OCI-LY1 (cell line): Measurements from ENCODE around the gene NXF2B.
"Not testable (repeated sequence)": the region's sequence is repeated elsewhere in the genome, so short reads cannot be mapped to it uniquely, and the experiment has no call there.

Experiments used
- H2AFZ ChIP-seq: fragments of 200-600 bp; sonication (generic), shearing (Covaris generic); 2 replicates; pipeline ENCODE4 v1.6.0; 2014; ENCODE audit warnings: antibody characterized with exemption, mild to moderate bottlenecking, low read length
- H3F3A ChIP-seq: fragments of 200-600 bp; sonication (generic), shearing (Covaris generic); 2 replicates; pipeline ENCODE4 v1.6.0; 2014; ENCODE audit warnings: mild to moderate bottlenecking, antibody characterized with exemption, low read length, moderate library complexity; ENCODE audit not compliant: insufficient read depth
- H3K27ac ChIP-seq: fragments of 200-600 bp; sonication (generic); 2 replicates; pipeline ENCODE4 v1.5.1; 2014; ENCODE audit warnings: low read length, mixed run types, mild to moderate bottlenecking, low read depth; ENCODE audit not compliant: poor library complexity, severe bottlenecking
- H3K27me3 ChIP-seq: fragments of 200-600 bp; sonication (generic); 2 replicates; pipeline ENCODE4 v1.6.0; 2014; ENCODE audit warnings: antibody characterized with exemption, mild to moderate bottlenecking, low read length, moderate library complexity; ENCODE audit not compliant: insufficient read depth
- H3K36me3 ChIP-seq: fragments of 200-600 bp; sonication (generic); 2 replicates; pipeline ENCODE4 v1.6.1; 2014; ENCODE audit warnings: mild to moderate bottlenecking, antibody characterized with exemption, low read length, moderate library complexity, mixed read lengths; ENCODE audit not compliant: insufficient read depth
- H3K4me1 ChIP-seq: fragments of 200-600 bp; sonication (generic); 2 replicates; pipeline ENCODE4 v1.5.1; 2014; ENCODE audit warnings: mild to moderate bottlenecking, low read length, moderate library complexity; ENCODE audit not compliant: insufficient read depth, severe bottlenecking
- H3K4me2 ChIP-seq: fragments of 200-600 bp; sonication (generic), shearing (Covaris generic); 2 replicates; pipeline ENCODE4 v1.6.1; 2014; ENCODE audit warnings: low read length
- H3K4me3 ChIP-seq: fragments of 200-600 bp; sonication (generic); 2 replicates; pipeline ENCODE4 v1.5.1; 2014; ENCODE audit warnings: low read length, low read depth, mild to moderate bottlenecking, mixed read lengths; ENCODE audit not compliant: poor library complexity, severe bottlenecking
- H3K79me2 ChIP-seq: fragments of 200-600 bp; shearing (Covaris generic); 2 replicates; pipeline ENCODE4 v1.6.1; 2016; ENCODE audit warnings: mixed run types, low read length, mixed read lengths; ENCODE audit not compliant: insufficient read depth
- H3K9ac ChIP-seq: fragments of 200-600 bp; sonication (generic), shearing (Covaris generic); 2 replicates; pipeline ENCODE4 v1.6.1; 2014; ENCODE audit warnings: mild to moderate bottlenecking, low read length, mixed read lengths
- H3K9me2 ChIP-seq: fragments of 200-600 bp; sonication (generic), shearing (Covaris generic); 2 replicates; pipeline ENCODE4 v1.6.1; 2014; ENCODE audit warnings: low read depth, mild to moderate bottlenecking, low read length, mixed read lengths
- H3K9me3 ChIP-seq: fragments of 200-600 bp; shearing (Covaris generic); 2 replicates; pipeline ENCODE4 v1.6.1; 2014; ENCODE audit warnings: low read length, mixed read lengths
- H4K20me1 ChIP-seq: fragments of 200-600 bp; sonication (generic), shearing (Covaris generic); 2 replicates; pipeline ENCODE4 v1.6.0; 2016; ENCODE audit warnings: mild to moderate bottlenecking, low read length; ENCODE audit not compliant: insufficient read depth

NXF2B gene, protein sequence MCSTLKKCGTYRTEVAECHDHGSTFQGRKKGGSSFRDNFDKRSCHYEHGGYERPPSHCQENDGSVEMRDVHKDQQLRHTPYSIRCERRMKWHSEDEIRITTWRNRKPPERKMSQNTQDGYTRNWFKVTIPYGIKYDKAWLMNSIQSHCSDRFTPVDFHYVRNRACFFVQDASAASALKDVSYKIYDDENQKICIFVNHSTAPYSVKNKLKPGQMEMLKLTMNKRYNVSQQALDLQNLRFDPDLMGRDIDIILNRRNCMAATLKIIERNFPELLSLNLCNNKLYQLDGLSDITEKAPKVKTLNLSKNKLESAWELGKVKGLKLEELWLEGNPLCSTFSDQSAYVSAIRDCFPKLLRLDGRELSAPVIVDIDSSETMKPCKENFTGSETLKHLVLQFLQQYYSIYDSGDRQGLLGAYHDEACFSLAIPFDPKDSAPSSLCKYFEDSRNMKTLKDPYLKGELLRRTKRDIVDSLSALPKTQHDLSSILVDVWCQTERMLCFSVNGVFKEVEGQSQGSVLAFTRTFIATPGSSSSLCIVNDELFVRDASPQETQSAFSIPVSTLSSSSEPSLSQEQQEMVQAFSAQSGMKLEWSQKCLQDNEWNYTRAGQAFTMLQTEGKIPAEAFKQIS

DNA sequence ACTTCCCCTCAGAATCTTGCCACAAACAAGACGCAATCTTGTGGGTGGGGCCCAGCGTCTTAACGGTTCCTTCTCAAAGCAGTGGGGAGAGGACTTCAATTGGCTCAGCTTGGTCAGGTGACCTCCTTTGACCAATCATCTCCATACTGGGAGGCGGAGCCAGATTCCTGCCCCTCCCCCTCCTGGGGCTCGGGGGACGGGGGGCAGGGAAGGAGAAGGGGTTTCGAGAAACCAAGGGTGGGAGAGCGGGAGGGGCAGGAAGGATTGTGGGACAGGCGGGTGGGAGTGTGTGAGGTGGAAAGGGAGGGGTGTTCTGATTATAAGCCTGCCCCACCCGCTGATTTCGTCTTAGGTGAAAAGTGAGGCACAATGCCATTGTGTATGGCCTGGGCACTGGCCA lies at the start of gene NXF2B:
Gene NXF2B, minus strand, starts transcription at position 101 of the 400 bp plus-strand sequence. CDS start 59,972 bp downstream, outside the sequence.
- H4K20me1 ChIP-seq, H3K27ac ChIP-seq, H3K4me3 ChIP-seq, H3K79me2 ChIP-seq, H3K36me3 ChIP-seq, H3K4me2 ChIP-seq, H3K27me3 ChIP-seq, H2AFZ ChIP-seq, H3K9ac ChIP-seq, H3K9me3 ChIP-seq, H3K4me1 ChIP-seq, H3K9me2 ChIP-seq, H3F3A ChIP-seq: not testable (repeated sequence)

DNA sequence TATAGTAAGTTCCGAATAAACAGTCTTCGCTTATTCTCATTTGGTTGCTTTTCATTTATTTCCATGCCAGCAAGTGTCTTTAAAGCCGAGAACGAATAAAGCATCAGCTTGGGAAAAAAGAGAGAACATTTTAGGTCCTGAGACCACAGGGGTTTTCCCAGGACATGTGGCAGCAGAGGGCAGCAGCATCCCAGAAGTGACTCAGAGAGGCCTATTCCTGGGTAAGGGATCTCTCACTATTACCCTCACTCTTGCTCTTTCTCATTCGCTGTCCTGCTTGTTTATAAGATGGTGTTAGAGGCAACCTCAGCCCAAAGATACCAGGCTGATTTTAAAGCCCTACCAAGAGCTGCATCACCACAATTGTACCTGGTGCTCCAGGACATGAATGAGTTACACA lies 39.0 kb upstream of the NXF2B start:
- H3K4me1 ChIP-seq = not testable (repeated sequence)

DNA sequence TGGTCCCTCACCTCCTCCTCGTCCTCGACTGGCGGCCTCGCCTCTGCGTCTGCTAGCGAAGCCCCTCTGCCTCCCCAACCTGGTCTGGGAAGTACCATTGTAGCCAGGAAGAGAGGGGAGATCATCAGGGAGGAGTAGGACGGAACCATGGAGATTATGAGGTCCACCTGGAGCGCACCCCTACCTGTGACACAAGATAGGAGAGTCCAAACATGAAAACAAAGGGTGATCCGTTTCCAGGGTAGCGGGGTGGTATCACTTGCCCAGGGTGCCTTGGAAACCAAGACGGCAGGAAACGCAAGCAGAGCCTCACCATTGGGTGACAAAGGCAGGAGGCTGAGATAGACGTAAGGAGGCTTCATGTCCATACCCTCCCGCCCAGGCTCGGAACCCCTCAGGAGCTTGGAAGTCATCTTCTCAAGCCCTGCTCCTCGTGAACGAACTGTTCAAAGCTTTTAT lies 32.0 kb upstream of the NXF2B start, which contains the start of gene TCP11X2:
Gene TCP11X2, minus strand, starts transcription at position 51 of the 459 bp plus-strand sequence.
- not testable (repeated sequence) for H3K4me1 ChIP-seq, H3K27me3 ChIP-seq, H2AFZ ChIP-seq, H4K20me1 ChIP-seq, H3K27ac ChIP-seq, H3K4me2 ChIP-seq, H3K79me2 ChIP-seq, H3K36me3 ChIP-seq, H3F3A ChIP-seq, H3K9me3 ChIP-seq, H3K9ac ChIP-seq, H3K4me3 ChIP-seq, H3K9me2 ChIP-seq

More for the DNA sequence above, 39.0 kb upstream of the NXF2B start:
- H3F3A ChIP-seq, H3K9ac ChIP-seq, H3K4me3 ChIP-seq, H3K27me3 ChIP-seq, H4K20me1 ChIP-seq, H3K79me2 ChIP-seq, H2AFZ ChIP-seq, H3K9me2 ChIP-seq, H3K36me3 ChIP-seq, H3K27ac ChIP-seq, H3K9me3 ChIP-seq, H3K4me2 ChIP-seq: not testable (repeated sequence)

DNA sequence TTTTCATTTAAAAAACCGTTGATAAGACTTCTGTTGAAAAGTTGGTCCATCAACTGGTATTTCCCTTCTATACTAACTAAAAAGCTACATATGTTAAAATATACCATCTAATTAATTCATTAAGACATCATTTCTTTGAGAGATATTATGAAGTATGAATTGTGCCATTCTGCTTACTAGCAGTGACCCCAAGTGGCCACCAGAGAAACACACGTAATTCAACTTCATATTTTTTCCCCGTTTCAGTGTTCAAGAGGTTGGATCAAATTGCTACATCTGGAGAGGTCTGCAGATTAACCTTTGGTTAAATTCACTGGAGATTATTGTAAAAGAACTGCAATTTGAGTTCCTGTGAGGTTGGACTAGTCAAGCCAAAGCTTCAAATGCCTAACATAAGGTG lies 30.4 kb upstream of the NXF2B start:
- H2AFZ ChIP-seq, H3K36me3 ChIP-seq, H3K4me1 ChIP-seq, H3K4me2 ChIP-seq, H3K9me3 ChIP-seq, H4K20me1 ChIP-seq, H3K9me2 ChIP-seq, H3K4me3 ChIP-seq, H3K9ac ChIP-seq, H3K27ac ChIP-seq, H3K79me2 ChIP-seq, H3K27me3 ChIP-seq, H3F3A ChIP-seq: not testable (repeated sequence)

DNA sequence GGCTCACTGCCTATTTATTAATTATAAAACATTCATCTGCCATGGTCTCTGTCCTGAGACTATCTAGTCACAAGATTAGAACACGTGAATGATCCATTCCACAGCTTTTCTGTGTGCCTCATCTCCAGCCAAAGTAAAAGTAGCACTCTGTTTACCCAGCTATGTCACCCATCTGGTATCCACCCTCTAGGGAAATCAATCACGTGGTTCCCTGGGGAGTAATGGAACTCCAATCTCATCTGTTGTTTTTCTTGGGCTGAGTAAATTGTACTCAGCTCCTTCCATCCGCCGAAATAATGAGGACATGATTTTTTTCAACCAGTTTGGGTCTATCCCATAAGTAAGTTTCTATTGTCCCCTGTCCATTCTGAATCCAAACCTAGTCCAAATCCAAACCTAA lies 18.8 kb upstream of the NXF2B start:
- H4K20me1 ChIP-seq, H3K79me2 ChIP-seq, H3K27ac ChIP-seq, H3F3A ChIP-seq, H3K9me2 ChIP-seq, H3K9me3 ChIP-seq, H3K4me2 ChIP-seq, H3K9ac ChIP-seq, H2AFZ ChIP-seq, H3K4me3 ChIP-seq, H3K27me3 ChIP-seq, H3K36me3 ChIP-seq, H3K4me1 ChIP-seq: not testable (repeated sequence)

DNA sequence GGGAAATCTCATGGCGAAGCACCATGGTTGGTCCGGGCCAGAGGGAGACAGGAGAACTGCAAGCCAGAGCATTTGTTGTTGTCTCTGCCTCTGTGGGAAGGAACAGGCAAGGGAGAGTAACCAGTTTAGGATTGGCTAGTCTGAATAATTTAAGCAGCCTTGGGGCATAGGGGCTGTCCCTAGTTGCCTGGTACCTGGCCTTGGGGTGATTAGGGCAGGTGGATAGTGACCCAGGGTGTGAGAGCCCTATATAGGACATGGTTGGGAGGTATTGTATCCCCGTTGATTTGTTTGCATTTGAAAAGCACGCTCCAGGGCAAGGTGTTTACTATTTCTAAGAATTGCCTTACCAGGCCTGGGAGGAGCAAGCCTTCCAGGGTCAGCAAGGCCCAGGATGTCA lies 25.3 kb downstream of the NXF2B start:
- not testable (repeated sequence) for H3K79me2 ChIP-seq, H3K4me3 ChIP-seq, H3K9me3 ChIP-seq, H3K9ac ChIP-seq, H3K4me1 ChIP-seq, H4K20me1 ChIP-seq, H3K36me3 ChIP-seq, H3K4me2 ChIP-seq, H3K27me3 ChIP-seq, H2AFZ ChIP-seq, H3K9me2 ChIP-seq, H3K27ac ChIP-seq, H3F3A ChIP-seq
